Thyroid gland (tissue), 4 donors: ENCODE data around the gene VPS8. TPM values are rescaled to one million over a fixed set of nuclear protein-coding genes. Genes with fewer than 3 reads are reported as not detected.

Source experiments
- DNase-seq, 2 donors: peaks; one replicate each; pipeline ENCODE4 v3.0.0-alpha.2; 2019
- H3K27ac ChIP-seq, 3 donors: fragments of 200-600 bp; sonication (generic); 1 replicate in 2 of 3; 2 replicates in 1 of 3; pipeline ENCODE4 v1.5.1; 2016 to 2019; ENCODE audit warnings: mild to moderate bottlenecking in 1 of 3, moderate library complexity in 1 of 3
- H3K27me3 ChIP-seq: fragments of 200-600 bp; sonication (generic); one replicate; pipeline ENCODE4 v1.5.1; 2019
- H3K36me3 ChIP-seq, 2 donors: fragments of 200-600 bp; sonication (generic); one replicate each; pipeline ENCODE4 v1.5.1; 2016 to 2019
- H3K4me1 ChIP-seq, 2 donors: fragments of 200-600 bp; sonication (generic); one replicate each; pipeline ENCODE4 v1.5.1; 2017 to 2019
- H3K4me3 ChIP-seq, 3 donors: fragments of 200-600 bp; sonication (generic); replicated peaks in 1 of 3; 1 replicate in 2 of 3; 2 replicates in 1 of 3; pipeline ENCODE4 v1.5.1; 2016; ENCODE audit warnings: mild to moderate bottlenecking in 1 of 3
- H3K9me3 ChIP-seq: fragments of 200-600 bp; sonication (generic); one replicate; pipeline ENCODE4 v1.5.1; 2017
- POLR2A ChIP-seq, 2 donors: fragments of 450-650 bp; IDR thresholded peaks; one replicate each; pipeline ENCODE4 v1.6.1; 2017; ENCODE audit warnings: antibody characterized with exemption in 2 of 2, mild to moderate bottlenecking in 2 of 2, moderate library complexity in 1 of 2
- WGBS, 2 donors: methylation state at CpG; one replicate each; pipeline ENCODE4 v1.1.5; 2017; 5-methylcytosine and 5-hydroxymethylcytosine counted together
- intact Hi-C: fragments of 100-400 bp; cut with DNase I; formaldehyde crosslinking; loops from one replicate; pipeline ENCODE4 v1.15.1; 2023
- total RNA-seq, 4 donors: library from RNA; depleted of rRNA; stranded (reverse); fragments of >200 nt; gene quantifications; one replicate each; pipeline ENCODE4 v1.2.3, GENCODE V29; 2016
- TF ChIP-seq, protein P1 (sequence below), 6 experiments: fragments of 200-600 bp in 3 of 6; fragments of 450-650 bp in 3 of 6; sonication (generic) in 3 of 6; IDR thresholded peaks; one replicate each; pipeline ENCODE4 v1.5.1; 2016 to 2019; ENCODE audit warnings: antibody characterized with exemption in 6 of 6, mild to moderate bottlenecking in 2 of 6, inconsistent platforms in 1 of 6, moderate library complexity in 1 of 6

The VPS8 gene
- total RNA-seq, 4 donors from 2014 or later = 85.6 to 171 (median 103) TPM

GRCh38 chr3:184800349-184800930, 11.5 kb upstream of the VPS8 start:
- 83 to 84% methylated on average over 6 of the region's 6 CpGs for WGBS, 2 donors
- no peaks in the 10 kb centered on the region for H3K27me3 ChIP-seq
- no peak for DNase-seq
- TF ChIP-seq, protein P1, sequence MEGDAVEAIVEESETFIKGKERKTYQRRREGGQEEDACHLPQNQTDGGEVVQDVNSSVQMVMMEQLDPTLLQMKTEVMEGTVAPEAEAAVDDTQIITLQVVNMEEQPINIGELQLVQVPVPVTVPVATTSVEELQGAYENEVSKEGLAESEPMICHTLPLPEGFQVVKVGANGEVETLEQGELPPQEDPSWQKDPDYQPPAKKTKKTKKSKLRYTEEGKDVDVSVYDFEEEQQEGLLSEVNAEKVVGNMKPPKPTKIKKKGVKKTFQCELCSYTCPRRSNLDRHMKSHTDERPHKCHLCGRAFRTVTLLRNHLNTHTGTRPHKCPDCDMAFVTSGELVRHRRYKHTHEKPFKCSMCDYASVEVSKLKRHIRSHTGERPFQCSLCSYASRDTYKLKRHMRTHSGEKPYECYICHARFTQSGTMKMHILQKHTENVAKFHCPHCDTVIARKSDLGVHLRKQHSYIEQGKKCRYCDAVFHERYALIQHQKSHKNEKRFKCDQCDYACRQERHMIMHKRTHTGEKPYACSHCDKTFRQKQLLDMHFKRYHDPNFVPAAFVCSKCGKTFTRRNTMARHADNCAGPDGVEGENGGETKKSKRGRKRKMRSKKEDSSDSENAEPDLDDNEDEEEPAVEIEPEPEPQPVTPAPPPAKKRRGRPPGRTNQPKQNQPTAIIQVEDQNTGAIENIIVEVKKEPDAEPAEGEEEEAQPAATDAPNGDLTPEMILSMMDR (IDR thresholded peaks at IDR 0.05) = no peak
- TF ChIP-seq POLR2A (IDR thresholded peaks at IDR 0.05) = no peak
- intact Hi-C loops = no loop called here
- H3K27ac ChIP-seq = no peak overlapping the region
- no peaks in the 10 kb centered on the region for H3K4me1 ChIP-seq
- no peaks in the 10 kb centered on the region for H3K9me3 ChIP-seq
- H3K4me3 ChIP-seq = no peak overlapping the region
- H3K36me3 ChIP-seq = no peaks in the 10 kb centered on the region

DNA sequence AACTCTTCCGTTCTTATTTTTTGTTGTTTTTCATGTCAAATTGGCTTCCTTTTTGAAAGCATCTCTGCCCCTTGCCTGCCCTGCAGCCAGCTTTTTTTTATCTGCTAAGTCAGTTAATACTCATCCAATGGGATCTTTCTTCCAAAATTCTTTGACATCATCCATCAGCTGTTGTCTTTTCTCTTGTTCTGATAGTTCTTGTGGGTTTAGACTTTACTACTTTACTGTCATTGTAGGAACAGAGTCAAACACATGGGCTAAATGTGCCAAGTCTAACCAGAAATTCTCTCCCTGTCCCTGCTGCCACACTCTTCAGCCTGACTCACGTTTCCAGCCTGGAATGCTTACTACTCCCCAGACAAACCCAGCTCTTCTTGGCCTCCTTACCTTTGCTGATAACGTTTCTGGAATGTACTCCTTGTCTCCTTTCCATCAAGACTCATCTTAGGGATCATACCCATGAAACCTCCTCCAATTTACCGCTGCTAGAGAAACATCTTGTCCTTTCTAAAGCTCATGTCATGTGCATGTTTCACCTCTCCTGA, 10.7 kb upstream of the VPS8 start:
- H3K9me3 ChIP-seq = no peaks in the 10 kb centered on the region
- no peaks in the 10 kb centered on the region for H3K27me3 ChIP-seq
- 46% methylated on average over 4 of the region's 4 CpGs for WGBS, 2 donors
- no peak for DNase-seq
- no peak overlapping the region for H3K27ac ChIP-seq
- TF ChIP-seq, protein P1 (IDR thresholded peaks at IDR 0.05) = no peak
- TF ChIP-seq POLR2A (IDR thresholded peaks at IDR 0.05) = no peak
- H3K4me1 ChIP-seq = no peaks in the 10 kb centered on the region
- H3K36me3 ChIP-seq = no peaks in the 10 kb centered on the region
- H3K4me3 ChIP-seq = no peak overlapping the region
- intact Hi-C loops = no loop called here

DNA sequence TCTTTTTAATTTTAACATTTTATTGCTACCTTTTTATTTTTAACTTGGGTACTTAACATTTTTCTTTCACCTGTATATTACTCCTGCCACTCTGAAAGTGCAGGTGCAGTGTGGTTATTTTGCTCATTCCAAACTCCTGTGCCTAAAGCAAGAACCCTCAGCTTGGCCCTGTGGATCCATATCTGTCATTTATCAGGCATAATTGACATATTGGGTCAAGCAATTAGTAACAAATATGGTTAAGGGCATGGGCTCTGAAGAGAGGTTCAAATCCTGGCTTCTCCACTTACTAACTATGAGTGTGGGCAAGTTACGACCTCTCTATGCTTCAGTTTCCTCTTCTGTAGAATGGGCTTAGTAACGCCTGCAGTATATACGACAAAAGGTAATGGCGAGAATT, 9.8 kb upstream of the VPS8 start:
- TF ChIP-seq POLR2A (IDR thresholded peaks at IDR 0.05) = no peak
- TF ChIP-seq, protein P1 (IDR thresholded peaks at IDR 0.05) = no peak
- no peaks in the 10 kb centered on the region for H3K9me3 ChIP-seq
- H3K4me3 ChIP-seq = no peak overlapping the region
- intact Hi-C loops = no loop called here
- 98% methylated on average over 4 of the region's 4 CpGs for WGBS, 2 donors
- no peak overlapping the region for H3K27ac ChIP-seq
- no peaks in the 10 kb centered on the region for H3K36me3 ChIP-seq
- no peaks in the 10 kb centered on the region for H3K4me1 ChIP-seq
- no peak for DNase-seq
- H3K27me3 ChIP-seq = no peaks in the 10 kb centered on the region

- Histone ChIP-seq H3K36me3 (no peaks in the 10 kb centered on the region), H3K27ac (no peak overlapping the region), H3K4me3 (no peak overlapping the region), H3K4me1 (no peaks in the 10 kb centered on the region), H3K9me3 (no peaks in the 10 kb centered on the region), H3K27me3 (no peaks in the 10 kb centered on the region)
- TF ChIP-seq POLR2A (IDR thresholded peaks at IDR 0.05) = no peak
- TF ChIP-seq, protein P1 (IDR thresholded peaks at IDR 0.05) = no peak
- intact Hi-C loops = no loop called here
- DNase-seq = no peak
- WGBS, 2 donors = 93 to 100% methylated on average over 1 of the region's 1 CpG
These were observed 7.2 kb upstream of the VPS8 start for GRCh38 chr3:184804801-184805200.

DNA sequence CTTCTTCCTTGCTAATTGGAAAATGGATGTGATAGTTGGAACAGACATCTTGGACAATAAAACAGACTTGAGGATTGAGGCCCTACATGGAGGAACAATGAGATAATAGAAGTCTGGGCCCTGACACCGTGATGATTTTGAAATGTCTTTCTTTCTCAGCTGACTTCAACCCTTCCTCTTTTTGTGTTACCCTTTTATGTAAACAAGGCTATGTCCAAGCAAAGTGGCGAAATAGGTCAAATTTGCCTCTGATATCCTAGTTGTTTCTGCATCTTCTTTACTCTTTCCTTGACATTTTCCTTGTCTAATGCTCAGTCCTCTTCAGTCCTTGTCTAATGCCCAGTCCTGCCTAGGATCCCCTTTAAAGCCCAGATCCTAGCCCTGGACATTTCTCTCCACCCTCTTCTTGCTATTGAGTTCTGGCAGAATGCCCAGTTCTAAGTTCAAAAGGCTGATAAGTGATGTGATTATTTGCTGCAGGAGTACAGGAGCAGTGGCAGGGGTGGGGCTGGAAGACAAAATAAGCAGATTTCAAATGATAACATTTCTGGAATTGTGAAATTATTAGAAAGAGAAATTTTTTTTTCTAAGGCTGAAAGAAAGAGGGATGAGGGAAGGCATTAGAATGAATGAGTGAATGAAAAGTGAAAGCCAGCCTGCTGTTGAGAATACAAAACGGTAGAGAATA, 6.5 kb upstream of the VPS8 start:
- no peaks in the 10 kb centered on the region for H3K4me1 ChIP-seq
- H3K27ac ChIP-seq = no peak overlapping the region
- 70 to 72% methylated on average over 3 of the region's 3 CpGs for WGBS, 2 donors
- no peak for DNase-seq
- no peaks in the 10 kb centered on the region for H3K27me3 ChIP-seq
- no peak overlapping the region for H3K4me3 ChIP-seq
- H3K36me3 ChIP-seq = no peaks in the 10 kb centered on the region
- intact Hi-C loops = no loop called here
- TF ChIP-seq, protein P1 (IDR thresholded peaks at IDR 0.05) = no peak
- TF ChIP-seq POLR2A (IDR thresholded peaks at IDR 0.05) = no peak
- H3K9me3 ChIP-seq = no peaks in the 10 kb centered on the region
